Activated CD8-positive, alpha-beta memory T cell treated with anti-CD3 and anti-CD28 coated beads for 4 hours (primary cell): ENCODE data around the gene ADAMTS14.

ENCODE experiments used
- DNase-seq, 2 donors: peaks; one replicate each; pipeline ENCODE4 v3.0.0-alpha.2; 2020; ENCODE audit warnings: low read depth in 2 of 2

The ADAMTS14 gene

DNA sequence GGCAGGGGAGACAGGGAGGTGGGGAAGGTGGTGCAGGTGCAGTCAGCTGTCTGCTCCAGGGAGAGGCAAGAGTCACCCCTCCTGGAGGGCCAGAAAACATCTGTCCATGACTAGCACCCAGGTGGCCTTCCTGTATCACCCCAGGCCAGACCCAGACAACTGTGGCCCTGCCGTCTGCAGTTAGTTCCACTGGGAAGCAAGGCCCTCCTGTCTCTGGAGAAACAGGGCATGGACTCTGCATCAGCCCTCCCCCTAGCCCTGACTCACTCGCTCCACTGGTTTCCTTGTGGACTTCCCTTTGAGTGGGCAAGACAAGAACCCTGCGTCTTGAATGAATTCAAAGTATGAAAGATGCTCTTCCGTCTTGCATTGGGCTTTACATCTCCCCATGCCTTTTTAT is 100.3 kb downstream of the ADAMTS14 start:
- DNase-seq: no peak

DNA sequence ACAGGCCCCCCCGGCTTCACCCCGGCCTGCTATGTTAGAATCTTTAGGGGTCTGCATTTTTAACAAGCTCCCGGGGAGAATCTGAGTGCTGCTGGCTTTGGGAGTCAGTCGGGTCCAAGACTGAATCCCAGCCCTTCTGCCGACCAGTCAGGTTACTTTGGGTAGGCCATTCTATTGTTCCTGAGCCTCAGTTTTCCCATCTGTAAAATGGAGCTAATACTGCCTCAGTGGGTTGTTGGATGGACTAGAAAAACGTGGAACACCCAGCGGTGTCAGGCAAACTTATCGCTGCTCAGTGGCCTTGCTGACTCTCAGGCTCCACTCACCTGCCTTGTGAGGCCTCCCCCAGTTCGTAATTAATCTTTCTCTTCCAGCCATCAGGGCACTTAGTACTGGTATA is 101.2 kb downstream of the ADAMTS14 start:
- DNase-seq: no peak

DNA sequence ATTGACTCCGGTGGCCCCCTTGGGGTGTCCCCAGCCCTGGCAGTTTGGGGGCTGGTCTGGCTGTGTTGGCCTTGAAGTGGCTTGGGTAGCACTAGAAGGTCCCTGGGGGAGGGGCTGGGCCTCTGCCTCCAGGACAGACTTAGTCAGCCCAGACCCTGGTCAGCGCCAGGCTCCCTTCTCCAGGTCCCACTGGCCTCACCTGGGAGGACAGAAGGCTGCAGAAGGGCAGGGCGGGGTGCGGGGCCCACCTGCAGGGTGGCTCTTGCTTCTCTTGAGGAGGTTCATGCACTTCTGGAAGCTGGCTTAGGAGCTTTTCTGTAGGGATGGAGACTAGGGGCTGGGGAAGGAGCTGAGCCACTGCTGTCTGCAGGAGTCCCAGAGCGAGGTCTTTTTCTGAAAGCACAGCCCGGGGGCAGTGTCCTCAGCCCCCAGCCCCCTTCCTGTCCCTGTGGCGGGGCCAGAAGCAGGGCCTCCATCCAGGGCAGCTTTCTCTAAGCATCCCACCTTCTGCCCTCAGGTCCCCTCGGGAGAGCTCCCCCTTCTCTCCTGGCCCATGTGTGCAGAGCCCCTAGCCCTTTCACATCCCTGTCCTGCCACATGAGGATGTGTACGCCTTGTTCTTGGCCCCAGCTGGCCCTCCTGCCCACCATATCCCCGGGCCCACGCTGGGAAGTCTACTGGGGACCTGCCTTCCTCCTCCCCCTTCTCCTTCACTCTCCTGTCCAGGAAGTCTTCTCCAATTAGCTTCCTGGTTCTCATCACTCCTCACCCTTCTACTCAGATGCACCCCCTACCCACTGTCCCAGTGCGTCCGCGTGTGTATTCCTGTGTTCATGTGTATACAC is 101.9 kb downstream of the ADAMTS14 start:
- no peak for DNase-seq

DNA sequence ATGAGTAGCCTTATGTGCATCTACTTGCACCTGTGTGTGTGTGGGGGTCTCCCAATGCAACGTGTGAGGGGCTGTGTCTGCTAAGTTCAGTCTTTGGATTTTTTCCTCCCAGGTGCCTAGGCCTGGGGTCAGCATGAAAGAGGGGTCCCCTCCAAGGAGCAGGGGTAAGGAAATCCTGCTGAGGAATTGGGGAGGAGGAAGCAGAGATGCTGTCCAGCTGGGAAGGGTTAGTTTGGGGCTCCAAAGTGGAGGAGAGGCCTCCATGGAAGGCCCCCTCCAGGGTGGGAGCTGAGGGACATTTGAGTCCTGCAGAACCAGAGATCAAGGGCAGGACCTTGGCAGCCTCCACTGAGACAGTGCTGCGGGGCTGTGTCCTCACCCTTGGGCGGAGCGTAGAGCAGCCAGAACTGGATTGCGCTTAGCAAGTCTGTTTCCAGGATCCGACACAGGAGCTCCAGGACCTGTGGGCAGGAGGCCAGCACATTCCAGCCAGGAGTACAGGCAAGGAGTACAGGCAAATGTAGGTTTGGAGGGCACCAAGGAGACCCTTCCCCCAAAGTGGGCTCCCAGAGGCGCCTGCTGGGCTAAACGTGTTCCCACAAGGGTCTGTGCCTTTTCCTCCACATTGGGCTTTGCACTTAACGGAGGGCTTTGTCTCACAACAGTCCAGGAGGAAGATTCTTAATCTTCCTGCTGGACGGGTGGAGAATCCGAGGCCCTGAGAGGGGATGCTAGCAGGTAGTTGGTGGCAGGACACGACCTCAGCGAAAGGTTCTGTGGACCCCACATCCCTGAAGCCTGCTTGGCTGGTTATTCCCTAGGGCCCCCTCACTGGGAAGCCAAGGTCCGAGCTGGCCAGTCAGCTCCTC is 102.7 kb downstream of the ADAMTS14 start:
- no peak for DNase-seq

DNA sequence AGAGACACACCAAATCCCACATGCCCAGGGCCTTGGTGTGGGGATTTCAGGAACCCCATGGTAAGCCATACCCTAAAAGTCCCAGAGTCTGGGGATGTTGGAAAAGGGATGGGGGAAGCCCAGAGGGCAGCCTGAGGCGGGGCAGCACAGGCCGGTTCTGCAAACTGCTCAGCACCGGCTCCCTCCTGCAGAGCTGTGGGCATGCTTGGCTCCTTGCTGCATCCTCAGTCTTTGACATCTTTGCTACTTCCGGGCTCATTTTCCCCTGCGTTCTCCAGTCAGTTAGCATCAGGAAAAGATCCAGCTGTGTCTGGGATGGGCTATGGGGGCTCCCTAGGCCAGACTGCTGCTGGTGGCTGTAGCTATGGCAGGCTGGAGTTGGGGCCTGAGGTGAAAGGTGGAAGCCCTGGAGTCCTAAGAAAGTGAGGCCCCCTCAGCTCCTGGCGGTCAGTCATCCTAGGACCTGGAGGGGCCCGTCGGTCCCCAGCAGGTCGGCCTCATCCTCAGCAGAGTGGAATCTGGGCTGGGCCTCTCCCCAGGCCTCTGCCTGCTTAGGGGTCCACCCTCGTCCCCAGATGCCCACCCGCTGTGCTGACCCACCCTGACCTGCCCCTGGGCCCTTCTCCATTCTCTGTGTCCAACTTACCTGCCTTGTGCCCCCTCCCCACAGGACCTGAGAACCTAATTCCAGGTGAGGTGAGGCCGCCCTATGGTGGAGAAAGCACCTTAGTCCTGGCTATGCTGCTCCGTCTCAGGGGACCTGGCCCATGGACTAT is 103.6 kb downstream of the ADAMTS14 start:
- no peak for DNase-seq

DNA sequence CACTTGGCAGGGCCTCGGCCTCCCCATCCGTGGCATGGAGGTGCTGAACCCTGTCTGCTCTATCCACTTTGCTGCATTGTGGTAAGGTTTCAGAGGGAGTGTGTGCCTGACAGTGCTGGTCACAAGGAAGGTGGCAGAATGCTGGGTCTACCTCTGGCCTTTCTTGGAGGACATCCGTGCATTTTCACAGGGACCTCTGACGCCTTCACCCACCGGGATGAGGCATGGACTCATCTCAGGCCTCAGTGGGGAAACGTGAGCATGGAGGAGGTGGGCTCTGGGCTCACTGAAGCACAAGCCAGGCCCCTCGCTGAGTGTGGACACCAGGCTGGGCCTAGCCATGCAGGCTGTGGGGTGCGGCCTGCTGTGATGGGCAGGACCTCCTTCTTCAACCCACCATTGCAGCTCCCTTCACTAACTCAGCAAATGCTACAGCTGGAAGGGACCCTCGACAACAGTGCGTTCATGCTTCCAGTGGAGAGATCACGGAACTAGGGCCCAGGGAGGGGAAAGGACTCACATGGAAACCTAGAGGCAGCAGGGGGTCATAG is 104.2 kb downstream of the ADAMTS14 start:
- no peak for DNase-seq

DNA sequence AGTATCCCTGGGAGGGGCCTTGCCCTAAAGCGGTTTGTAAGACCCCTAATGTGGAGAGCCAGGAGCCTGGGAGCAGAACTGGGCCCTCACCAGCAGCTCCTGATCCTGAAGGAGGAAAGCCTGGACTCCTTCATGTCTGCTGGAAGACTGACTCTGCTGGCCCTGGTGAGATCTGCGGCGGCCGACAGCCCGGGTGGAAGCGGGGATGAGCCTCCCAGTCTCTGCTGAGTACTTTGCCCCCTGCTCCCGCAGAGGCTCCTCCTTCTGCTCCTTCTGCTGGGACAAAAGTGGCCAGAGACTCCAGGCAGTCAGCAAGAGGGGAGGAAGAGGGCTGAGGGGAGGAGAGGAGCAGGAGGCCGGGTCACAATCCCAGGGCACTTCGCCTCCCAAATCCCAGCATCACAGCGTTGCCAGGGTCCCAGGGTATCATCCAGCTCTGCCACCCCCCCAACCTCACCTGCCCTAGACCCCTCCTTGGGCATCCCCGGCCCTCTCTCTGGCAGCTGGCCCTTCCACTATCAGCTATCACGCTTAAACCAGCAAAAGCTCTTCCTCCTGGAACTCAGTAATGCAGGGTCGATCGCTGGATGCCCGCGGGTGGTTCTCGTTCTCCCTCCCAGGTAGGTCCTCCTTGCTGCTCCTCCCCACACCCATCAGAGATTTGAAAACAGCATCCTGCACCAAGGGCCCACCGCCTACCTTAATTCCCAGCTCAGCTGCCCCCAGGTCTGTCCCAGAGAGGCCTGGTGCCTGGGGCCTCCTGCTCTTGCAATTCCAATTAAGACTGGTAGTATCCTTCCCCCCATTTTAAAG is 105.0 kb downstream of the ADAMTS14 start:
- no peak for DNase-seq

DNA sequence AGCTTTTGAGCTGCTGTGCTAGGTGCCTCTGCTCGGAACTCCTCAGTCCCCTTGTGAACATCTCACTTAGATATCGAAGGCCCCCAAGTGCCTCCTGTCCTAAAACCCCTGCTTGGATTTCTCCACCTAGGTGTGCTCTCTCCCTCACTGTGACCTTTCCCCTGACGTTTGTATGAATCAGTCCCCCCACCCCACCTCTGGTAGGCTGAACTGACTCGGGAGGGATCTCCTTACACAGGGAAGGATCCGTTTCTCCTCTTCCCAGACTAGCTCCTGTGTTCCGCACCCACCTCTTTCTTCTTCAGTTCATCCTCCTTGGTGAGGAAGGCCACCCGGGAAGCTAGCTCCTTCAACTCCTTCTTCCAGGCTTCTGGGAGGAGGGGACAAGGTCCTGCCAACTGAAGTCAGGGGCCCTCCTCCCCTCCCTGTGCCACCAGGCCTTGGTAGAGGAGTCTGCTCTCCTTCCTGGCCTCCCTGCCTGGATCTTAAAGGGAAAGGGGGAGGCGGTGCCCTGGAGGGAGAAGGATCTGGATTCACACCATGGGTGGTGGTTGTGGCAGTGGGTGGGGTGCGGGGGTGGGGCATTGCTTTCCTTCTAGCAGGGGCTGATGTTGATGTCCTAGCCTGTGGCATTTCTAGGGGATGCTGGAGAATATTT is 106.1 kb downstream of the ADAMTS14 start:
- DNase-seq: no peak

DNA sequence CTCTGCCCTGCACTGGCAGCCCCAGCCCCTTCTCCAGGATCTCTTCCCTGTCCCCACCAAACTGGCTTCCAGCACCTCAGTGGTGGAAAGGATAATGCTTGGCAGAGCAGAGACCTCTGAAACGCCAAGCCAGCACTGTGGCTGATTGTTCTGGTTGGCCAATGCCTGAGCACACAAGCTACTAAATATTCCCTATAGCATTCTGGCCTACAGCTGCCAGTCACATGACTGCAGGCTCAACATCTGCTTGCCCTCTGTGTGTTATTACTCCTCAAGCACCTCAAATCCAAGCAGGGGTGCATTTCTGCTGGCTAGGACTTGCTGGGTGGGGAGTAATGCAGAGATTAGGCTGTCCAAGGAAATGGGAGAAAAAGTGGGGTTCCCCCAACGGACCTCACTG is 106.8 kb downstream of the ADAMTS14 start:
- DNase-seq: no peak

DNA sequence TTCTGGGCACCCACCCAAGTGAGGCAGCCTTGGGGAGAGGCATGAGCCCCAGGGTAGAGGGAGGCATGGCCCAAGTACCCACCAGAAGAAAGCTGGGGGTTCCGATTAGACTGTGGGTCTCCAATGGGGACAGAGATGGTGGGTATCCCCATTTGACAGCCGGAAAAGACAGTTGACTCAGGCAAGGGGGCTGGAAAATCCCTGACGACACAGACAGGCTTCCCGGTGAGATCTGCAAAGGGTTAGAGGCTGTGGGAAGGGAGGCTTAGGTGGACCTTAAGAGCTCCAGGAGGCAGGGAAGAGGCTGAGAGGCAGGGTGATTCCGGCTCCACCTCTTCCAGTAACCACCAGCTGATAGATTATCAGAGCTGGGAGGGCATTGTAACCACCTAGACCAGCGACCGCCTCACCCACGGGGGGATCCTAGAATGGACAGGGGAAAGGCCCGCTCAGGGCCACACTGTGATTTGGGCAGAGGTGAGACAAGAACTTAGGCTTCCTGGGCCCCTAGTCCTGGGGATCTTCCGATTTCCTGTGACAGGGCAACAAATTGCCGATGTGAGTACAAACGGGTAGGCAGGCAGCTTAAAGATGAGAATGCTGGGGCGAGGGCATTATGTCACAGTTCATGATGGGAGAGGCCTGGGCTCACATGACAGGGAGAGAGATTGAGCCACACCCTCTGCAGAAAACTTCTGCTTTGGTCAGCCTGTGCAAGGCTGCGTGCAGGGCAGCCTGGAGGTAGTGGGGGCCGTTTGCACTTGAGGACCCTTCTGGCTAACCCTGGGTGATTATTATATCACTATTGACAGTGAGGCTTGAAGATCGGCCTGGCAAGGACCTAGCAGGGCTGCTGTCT is 107.4 kb downstream of the ADAMTS14 start:
- no peak for DNase-seq

DNA sequence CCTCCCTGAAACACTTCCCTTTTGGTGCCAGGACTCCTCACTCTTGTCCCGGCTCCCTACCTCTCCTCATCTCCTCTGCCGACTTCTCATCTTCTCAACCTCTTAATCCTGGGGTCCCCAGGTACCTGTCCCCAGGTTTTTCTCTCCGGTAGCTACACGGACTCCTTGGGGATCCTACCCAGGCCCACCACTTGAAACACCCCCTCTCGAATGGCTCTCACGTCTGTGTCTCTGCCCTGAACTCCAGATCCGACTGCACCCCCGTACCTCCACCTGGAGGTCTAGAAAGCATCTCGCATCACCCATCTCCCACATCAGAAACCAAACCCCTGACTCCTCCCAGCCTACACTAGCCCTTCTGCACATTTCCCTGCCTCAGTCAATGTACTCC is 108.1 kb downstream of the ADAMTS14 start:
- DNase-seq: no peak

DNA sequence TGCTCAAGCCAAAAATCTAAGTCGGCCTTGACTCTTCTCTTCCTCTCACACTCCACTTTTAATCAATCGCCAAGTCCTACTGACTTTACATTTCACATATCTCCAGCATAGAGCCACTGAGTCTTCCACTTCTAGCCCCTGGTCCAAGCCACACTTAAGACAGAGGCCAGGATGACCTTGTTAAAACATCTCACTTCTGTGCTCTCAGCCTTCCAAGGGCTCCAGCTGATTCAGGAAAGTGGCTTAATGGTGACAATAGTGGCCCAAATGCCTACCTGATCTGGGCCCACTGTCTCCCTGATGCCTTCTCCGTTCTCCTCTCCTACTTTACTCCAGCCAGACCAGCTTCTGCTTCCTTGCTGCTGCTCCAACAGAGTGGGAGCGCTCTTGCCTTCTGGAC is 108.5 kb downstream of the ADAMTS14 start:
- no peak for DNase-seq

DNA sequence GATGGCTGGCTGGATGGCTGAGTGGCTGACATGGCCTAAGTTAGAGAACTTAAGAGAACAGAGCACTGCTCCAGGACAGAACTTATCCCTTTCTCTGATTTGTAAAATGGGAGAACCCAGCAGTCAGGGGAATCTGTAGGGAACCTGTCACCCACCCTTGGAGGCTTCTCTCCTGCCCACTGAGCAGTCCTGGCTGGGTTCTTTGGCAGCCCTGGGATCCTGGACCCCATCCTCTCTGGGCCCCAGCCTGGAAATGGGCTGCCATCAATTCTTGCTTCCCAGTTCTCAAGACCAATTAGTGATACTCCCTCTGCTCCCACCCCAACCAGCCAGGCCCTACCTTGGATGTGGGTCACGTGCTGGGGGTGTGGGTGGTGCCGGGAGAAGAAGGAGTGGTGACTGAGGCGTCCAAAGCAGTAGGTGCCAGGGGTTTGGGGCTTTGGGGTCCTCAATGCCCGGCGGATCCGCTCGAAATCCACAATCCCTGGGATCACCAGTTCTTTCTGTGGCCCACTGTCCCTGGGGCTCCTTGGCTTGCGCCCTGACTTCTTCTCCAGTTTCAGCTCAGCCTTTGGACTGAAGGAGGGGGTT is 109.2 kb downstream of the ADAMTS14 start:
- no peak for DNase-seq

DNA sequence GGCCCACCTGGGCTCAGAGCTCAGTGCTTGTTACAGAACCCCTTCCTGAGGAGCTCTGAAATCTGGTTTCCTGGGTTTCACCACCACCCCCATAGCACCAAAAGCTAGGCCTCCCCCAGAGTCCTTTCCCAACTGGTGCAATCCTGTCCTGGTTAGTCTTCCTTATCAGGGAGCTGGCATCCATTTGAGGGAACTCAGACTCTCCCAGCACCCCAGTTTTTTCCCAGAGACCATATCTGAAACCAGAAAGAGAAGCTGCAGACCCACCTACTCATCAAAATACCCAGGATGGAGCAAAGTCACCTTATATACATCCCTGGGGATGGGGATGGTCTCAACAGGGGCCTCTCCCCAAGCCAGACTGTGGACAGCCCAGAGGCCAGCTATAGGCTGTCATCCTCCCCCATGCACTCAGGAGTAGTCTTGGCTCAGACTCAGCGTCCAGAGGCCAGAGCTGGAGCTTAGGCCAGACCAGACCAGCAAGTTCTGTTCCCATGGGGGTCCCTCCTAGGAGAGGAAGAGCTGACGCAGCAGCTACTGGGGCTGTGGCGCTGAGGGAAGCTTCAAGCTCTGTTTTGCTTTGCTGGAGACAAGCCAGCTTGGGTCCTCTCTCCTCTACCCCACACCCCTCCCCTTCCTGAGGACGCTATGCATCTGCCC is 109.9 kb downstream of the ADAMTS14 start:
- no peak for DNase-seq

DNA sequence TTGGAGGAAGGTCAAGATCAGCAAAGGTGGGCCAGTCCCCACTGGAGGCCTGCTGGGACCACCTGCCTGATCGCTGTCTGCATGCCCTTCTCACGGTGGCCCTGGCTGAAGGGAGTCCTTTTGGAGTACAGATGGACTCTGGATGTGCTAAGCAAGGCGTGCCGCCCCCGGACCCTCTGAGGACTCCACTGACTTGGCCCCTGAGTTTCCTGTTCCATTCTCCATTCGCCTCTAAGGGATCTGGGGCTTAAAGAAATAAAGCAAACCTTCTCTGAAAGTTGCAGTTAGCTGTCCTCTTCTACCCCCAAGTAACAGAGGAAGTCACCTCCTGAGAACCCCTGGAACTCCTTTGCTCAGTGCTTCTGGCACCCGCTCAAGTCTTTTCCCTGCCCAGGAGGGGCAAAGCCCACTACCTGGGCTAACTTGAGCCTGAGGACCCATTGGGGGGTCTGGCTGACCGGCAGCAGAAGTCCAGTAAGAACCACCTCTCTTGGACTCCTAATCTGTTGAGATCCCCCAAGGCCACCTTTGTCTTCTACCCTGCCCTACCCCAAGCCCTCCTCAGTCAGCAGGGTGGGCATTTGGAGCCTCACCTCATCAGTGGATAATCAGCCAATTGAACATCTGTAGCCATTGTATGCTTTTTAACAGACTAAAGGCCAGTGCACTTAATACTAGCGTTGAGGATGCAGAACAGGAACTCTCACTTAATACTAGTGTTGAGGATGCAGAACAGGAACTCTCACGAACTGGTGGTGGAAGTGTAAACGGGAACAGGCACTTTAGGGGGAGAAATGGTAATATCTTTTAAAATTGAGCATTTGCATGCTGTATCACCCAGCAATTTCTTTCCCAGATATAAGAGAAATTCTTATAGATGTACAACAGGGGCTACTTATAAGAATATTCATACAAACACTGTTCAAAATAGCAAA is 110.7 kb downstream of the ADAMTS14 start:
- DNase-seq: no peak

DNA sequence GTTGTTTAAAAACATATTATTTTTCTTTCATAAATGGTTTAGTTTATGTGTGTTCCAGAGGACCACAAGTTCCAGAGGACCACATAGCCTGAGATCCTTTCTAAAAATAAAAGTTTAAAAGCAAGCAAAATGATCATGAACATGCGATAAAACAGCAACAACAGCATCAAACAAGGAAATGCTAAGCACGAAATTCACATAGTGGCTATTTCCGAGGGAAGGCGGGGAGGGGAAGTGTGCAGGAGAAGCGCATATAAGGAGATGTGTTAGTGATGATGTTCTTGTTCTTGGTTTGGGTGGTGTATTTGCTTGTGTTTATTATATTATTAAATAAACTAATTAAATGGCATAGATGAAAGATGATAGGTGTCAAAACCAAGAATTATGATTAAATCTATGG is 111.7 kb downstream of the ADAMTS14 start:
- no peak for DNase-seq

DNA sequence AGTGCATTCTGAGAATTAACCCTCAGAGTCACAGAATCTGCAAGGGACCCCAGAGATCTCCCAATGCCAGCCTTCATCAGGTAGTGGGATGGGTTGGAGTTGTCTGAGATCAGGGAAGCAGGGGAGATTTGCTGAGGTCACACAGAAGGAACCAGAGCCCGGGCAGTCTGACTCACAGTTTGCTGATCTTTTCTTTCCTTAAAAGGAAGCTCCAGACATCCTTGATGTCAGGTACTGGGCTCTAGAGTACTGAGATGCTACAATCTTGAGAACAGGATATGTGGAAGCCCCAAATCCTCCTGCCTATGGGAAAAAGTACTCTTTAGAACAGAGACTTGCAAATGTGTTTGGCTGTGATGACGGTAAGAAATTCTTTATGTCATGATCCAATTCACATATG is 112.2 kb downstream of the ADAMTS14 start:
- no peak for DNase-seq

DNA sequence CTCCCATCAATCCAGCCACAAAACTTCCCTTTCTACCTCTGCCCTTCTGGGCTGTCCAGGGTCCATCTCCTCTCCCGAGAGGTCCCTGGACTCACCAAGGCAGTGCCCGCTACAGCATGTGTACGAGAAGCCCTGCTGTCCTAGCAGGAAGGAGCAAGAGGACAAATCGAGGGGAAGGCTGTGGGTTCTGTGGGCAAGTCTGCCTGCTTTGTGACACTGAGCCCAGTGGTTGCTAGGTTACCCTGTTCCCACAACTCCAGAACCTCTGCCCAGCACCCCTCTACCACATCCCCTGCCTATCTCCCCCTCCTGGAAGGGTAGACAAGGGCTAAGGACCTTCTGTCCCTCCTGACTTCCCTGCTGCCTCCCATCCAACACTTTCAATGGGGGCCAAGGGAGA is 112.9 kb downstream of the ADAMTS14 start, which contains the start of gene TBATA:
Gene TBATA, minus strand, starts transcription at position 188 of the 400 bp plus-strand sequence. CDS start 1,998 bp downstream, outside the sequence.
- no peak for DNase-seq
